Activated CD8-positive, alpha-beta T cell treated with anti-CD3 and anti-CD28 coated beads for 36 hours (primary cell): Measurements from ENCODE around the gene STAC2. TPM values are rescaled to one million over a fixed set of nuclear protein-coding genes. Genes with fewer than 3 reads are reported as not detected.

Experiments used
- ATAC-seq: fragments of 200-7000 bp; cut with Tn5 transposase; one replicate; pipeline ENCODE4 v1.10.0; 2021; ENCODE audit warnings: mild to moderate bottlenecking, moderate library complexity
- CTCF ChIA-PET: fragments of 350-600 bp; sonication (Branson Sonifier 250); formaldehyde crosslinking; loops from one replicate; lab custom pipeline; 2021; ENCODE audit warnings: antibody characterized with exemption; lab: Charles Lee
- POLR2A ChIA-PET: fragments of 350-600 bp; sonication (Branson Sonifier 250); formaldehyde crosslinking; loops from one replicate; lab custom pipeline; 2021; ENCODE audit warnings: antibody characterized with exemption; lab: Charles Lee
- DNase-seq: peaks from one replicate; pipeline ENCODE4 v3.0.0-alpha.2; 2020
- H3K27ac Mint-ChIP-seq: one replicate; pipeline ENCODE4 v1.8.0; 2021; ENCODE audit warnings: mild to moderate bottlenecking, mixed read lengths
- H3K27me3 Mint-ChIP-seq: one replicate; pipeline ENCODE4 v1.8.0; 2021; ENCODE audit warnings: mixed read lengths
- H3K36me3 Mint-ChIP-seq: one replicate; pipeline ENCODE4 v1.8.0; 2021; ENCODE audit warnings: low read depth, mixed read lengths
- H3K4me1 Mint-ChIP-seq: one replicate; pipeline ENCODE4 v1.8.0; 2021; ENCODE audit warnings: low read depth, mixed read lengths
- H3K4me3 Mint-ChIP-seq: one replicate; pipeline ENCODE4 v1.8.0; 2021; ENCODE audit warnings: mild to moderate bottlenecking, moderate library complexity, mixed read lengths
- H3K9me3 Mint-ChIP-seq: one replicate; pipeline ENCODE4 v1.8.0; 2021; ENCODE audit warnings: mixed read lengths
- intact Hi-C: fragments of 100-400 bp; cut with micrococcal nuclease; formaldehyde crosslinking; loops from one replicate; pipeline ENCODE4 v1.10.0; 2022
- total RNA-seq, 2 experiments: library from RNA; stranded (reverse); gene quantifications; one replicate each; pipeline ENCODE4 v1.2.3, GENCODE V29; 2021
- TF ChIP-seq, protein P1 (sequence below): fragments of 200-600 bp; IDR thresholded peaks from one replicate; pipeline ENCODE4 v1.8.0; 2022; ENCODE audit warnings: antibody characterized with exemption, mild to moderate bottlenecking

STAC2 gene
- total RNA-seq, 2 experiments from 2014 or later: 0.47 to 0.56 TPM

DNA sequence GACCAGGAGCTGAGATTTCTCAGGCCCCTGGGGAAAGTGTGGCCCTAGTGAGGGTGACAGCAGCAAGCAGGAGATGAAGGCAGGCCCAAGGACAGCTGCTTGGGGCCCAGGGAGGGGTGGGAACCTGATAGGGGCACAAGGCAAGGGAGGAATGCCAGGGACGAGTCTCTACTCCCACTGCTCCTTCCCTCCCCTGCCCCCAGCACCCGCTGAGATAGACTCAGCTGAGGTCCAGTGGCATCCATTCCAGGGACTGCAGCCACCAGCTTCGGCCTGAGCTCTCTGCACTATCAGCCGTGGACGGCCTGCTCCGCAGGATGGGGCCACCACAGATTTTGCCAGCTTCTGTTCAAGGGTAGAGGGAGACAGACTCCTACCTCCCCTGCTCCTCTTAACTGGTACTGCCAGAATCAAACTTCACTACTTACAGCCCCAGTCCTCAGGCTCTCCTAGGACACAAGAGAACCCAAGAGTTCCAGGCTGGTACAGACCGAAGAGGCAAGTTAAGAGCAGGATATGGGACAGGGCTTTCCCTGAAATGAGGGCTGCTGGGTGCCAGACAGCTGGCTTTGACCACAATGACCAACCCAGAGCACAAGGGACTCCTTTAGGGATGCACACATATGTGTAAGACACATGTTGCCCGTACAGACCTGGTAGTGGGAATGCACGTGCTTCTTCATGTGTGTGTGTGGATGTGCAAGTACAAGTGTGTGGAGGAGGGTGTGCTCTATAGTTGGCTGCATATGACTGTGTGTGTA is 33.8 kb downstream of the STAC2 start:
- ChIA-PET CTCF (interaction anchor here (1.6 to 5.3 kb wide), 3 partner anchors 14 to 27 kb away, joined by 4 to 27 read pairs (median 5); no protein-coding TSS in a partner anchor), POLR2A (interaction anchor here (0.9 to 1.2 kb wide), 3 partner anchors 8 to 17 kb away, joined by 4 to 6 read pairs (median 4); partner anchors contain the start of gene RPL19)
- H3K27ac Mint-ChIP-seq: no peak overlapping the region
- peaks cover 12% of the 10 kb centered on the region for H3K36me3 Mint-ChIP-seq
- ATAC-seq (no peak), DNase-seq (no peak)
- intact Hi-C loops: no loop called here
- no peaks in the 10 kb centered on the region for H3K27me3 Mint-ChIP-seq
- peaks cover 9% of the 10 kb centered on the region for H3K4me1 Mint-ChIP-seq
- H3K9me3 Mint-ChIP-seq: no peaks in the 10 kb centered on the region
- no peak overlapping the region for H3K4me3 Mint-ChIP-seq
- TF ChIP-seq, protein P1, sequence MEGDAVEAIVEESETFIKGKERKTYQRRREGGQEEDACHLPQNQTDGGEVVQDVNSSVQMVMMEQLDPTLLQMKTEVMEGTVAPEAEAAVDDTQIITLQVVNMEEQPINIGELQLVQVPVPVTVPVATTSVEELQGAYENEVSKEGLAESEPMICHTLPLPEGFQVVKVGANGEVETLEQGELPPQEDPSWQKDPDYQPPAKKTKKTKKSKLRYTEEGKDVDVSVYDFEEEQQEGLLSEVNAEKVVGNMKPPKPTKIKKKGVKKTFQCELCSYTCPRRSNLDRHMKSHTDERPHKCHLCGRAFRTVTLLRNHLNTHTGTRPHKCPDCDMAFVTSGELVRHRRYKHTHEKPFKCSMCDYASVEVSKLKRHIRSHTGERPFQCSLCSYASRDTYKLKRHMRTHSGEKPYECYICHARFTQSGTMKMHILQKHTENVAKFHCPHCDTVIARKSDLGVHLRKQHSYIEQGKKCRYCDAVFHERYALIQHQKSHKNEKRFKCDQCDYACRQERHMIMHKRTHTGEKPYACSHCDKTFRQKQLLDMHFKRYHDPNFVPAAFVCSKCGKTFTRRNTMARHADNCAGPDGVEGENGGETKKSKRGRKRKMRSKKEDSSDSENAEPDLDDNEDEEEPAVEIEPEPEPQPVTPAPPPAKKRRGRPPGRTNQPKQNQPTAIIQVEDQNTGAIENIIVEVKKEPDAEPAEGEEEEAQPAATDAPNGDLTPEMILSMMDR: no peak

DNA sequence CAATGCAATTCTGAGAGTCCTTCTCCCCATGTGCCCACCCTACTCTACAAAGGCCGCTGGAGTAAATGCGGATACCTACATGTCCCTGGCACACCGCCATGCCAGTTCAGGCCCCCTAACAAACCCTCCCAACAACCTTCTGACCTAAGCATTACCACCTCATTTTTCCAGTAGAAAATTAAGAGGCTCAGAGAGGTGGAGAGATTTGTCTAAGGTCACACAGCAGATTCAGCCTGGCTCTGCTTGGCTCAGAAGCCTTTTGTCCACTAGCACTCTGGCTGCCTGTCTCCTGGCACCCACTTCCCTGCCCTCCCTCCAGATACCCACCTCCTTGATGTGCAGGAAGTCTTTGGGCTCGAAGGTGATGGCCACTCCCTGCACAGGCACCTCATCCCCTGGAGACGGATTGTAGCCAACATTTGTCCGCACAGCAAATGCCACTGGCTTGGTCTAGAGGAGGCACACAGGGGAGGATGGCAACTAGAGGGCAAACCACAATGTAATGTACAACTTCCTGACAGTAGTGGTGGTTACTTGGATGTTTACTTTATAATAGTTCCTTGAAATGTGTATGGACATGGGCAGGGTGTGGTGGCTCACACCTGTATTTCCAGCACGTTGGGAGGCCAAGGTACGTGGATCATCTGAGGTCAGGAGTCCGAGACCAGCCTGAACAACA is 38.5 kb downstream of the STAC2 start:
- Mint-ChIP-seq H3K36me3 (peaks cover 18% of the 10 kb centered on the region), H3K9me3 (no peaks in the 10 kb centered on the region), H3K4me3 (no peak overlapping the region), H3K27me3 (no peaks in the 10 kb centered on the region), H3K27ac (no peak overlapping the region), H3K4me1 (no peaks in the 10 kb centered on the region)
- TF ChIP-seq, protein P1: no peak
- CTCF ChIA-PET: interaction anchor here (1.3 to 4.9 kb wide), 2 partner anchors 13 to 23 kb away, joined by 3 to 18 read pairs; no protein-coding TSS in a partner anchor
- DNase-seq (no peak), ATAC-seq (no peak)
- intact Hi-C loops: no loop called here
- POLR2A ChIA-PET: interaction anchor here (1.2 to 1.4 kb wide), 2 partner anchors 13 to 15 kb away, joined by 3 to 6 read pairs; no protein-coding TSS in a partner anchor

DNA sequence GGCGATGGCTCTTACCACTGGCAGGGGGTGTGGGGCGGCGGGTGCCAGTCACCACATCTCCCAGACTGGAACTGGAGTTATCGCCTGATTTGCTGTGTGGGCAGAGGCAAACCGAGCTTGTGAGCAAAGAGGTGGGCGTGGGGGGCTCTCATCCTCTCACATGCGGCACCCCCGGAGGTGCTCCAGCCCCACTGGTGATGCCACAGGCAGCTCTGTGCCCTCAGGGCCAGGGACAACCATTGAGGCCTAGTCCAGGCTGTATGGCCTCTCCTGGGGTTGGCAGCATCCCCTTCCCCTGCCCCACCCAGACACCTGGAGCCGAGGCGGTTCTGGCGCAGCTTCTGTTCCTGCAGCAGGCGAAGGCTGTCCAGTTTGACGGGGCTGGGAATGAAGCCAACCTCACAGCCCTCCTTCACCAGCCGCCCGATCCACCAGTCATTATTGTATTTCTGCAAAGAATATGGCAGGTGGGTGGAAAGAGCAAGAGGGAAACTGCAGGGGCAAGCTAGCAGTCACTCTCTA is 39.2 kb downstream of the STAC2 start:
- Mint-ChIP-seq H3K27ac (no peak overlapping the region), H3K4me1 (no peaks in the 10 kb centered on the region), H3K9me3 (no peaks in the 10 kb centered on the region), H3K27me3 (no peaks in the 10 kb centered on the region), H3K36me3 (peaks cover 17% of the 10 kb centered on the region), H3K4me3 (no peak overlapping the region)
- intact Hi-C loops: no loop called here
- CTCF ChIA-PET: interaction anchor here (0.8 to 4.9 kb wide), 4 partner anchors 12 to 203 kb away, joined by 3 to 18 read pairs (median 3); no protein-coding TSS in a partner anchor
- POLR2A ChIA-PET: interaction anchor here (0.8 to 1.4 kb wide), 3 partner anchors 12 to 16 kb away, joined by 3 to 6 read pairs (median 3); partner anchors contain the start of gene RPL19
- ATAC-seq: no peak
- TF ChIP-seq, protein P1: no peak
- DNase-seq: no peak

DNA sequence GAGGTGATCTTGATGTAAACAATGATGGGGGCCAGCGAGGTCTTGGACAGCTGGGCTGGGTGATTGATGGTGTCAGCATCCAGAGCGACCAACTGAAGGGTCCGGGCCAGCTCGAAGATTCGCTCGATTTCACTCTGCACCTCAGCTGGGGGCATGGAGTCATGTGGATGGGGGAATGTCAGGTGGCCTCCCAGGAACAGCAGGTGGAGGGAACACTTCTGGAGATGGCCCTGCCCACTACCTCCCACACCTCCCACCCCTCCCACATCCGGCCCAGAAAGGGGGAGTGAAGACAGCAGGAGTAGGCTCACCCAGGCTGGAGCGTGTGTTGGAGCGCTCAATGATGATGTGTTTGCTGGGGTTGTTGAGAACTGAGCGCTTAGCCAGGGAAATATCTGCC is 42.0 kb downstream of the STAC2 start:
- H3K4me3 Mint-ChIP-seq: no peak overlapping the region
- no peaks in the 10 kb centered on the region for H3K27me3 Mint-ChIP-seq
- ATAC-seq: no peak
- TF ChIP-seq, protein P1: no peak
- ChIA-PET POLR2A (interaction anchor here (2.0 kb wide), 1 partner anchor 9 kb away, joined by 6 read pairs; no protein-coding TSS in a partner anchor), CTCF (interaction anchor here (0.8 to 1.3 kb wide), 2 partner anchors 9 to 19 kb away, joined by 7 to 19 read pairs; no protein-coding TSS in a partner anchor)
- no peaks in the 10 kb centered on the region for H3K4me1 Mint-ChIP-seq
- H3K36me3 Mint-ChIP-seq: peaks cover 16% of the 10 kb centered on the region
- no peaks in the 10 kb centered on the region for H3K9me3 Mint-ChIP-seq
- intact Hi-C loops: no loop called here
- H3K27ac Mint-ChIP-seq: no peak overlapping the region
- DNase-seq: no peak
